Esophagus mucosa (tissue), 1 donor: ENCODE results near the gene MPPED1. TPM values are rescaled to one million over a fixed set of nuclear protein-coding genes. Genes with fewer than 3 reads are reported as not detected.

Experiments
- ATAC-seq: fragments of 200-7000 bp; cut with Tn5 transposase; one replicate; pipeline ENCODE4 v1.9.1; 2020
- total RNA-seq: library from RNA; stranded (reverse); gene quantifications from one replicate; pipeline ENCODE4 v1.2.4, GENCODE V29; 2023
- donor health status: DM: yes; HTN: yes; CAD: no.

Gene MPPED1
- total RNA-seq, 1 donor from 2014 or later = not detected

DNA sequence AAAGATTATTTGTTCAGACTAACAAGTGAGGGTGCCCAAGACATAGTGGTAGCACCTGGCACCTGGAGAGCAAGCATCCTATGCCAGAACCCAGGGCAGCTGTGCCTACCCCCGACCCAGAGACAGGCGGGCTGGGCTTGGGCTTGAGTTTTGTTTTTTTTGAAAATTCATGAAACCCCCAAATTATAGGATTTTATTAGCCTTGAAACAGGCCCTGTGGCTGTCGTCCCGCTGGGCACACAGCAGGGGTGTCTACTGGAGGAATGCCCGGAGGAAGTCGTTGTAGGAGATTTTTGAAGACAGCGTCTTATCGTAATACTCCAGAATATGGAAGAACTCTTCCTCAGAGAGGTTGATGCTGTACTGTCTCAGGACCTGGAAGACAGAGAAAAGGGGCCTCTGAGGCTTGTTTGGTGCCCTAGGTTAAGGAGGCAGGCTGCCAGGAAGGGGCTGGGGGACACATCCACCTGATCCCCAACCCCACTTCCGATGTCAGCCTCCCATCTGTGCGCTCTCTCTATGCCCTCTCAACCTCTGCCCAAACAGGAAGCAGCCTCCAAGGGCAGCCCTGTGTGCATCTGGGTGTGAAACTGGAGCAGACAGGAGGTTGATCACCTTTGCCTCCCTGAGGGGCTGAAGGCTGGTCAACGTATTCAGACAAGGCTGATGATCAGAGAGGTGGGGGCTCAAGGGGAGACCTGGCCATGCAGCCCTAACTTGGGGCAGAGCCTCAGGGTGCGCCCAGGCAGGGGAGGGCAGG, 117.0 kb downstream of the MPPED1 start:
- no peak for ATAC-seq

GRCh38 chr22:43529461-43529860, 117.6 kb downstream of the MPPED1 start:
- no peak for ATAC-seq

DNA sequence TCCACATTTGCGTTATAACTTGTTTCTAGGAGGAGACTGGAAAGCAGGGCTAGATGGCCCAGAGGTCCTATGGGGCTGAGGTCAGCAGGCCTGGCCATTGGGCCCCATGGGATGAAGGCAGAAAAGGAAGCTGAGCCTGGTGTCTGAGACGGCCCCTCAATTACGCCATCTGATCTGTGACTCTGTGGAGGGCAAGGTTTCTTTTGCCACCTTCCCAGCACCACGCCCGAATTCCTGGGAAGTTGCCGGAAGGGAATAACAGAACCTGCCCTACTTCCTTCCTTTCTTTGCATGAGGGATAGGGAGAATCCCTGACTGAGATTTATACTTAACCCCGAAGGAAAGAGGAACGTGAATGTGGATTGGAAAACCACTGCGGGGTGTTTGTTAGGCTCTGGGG, 118.1 kb downstream of the MPPED1 start:
- no peak for ATAC-seq

GRCh38 chr22:43530349-43531201, 118.8 kb downstream of the MPPED1 start:
- ATAC-seq = peak; percentile 88

DNA sequence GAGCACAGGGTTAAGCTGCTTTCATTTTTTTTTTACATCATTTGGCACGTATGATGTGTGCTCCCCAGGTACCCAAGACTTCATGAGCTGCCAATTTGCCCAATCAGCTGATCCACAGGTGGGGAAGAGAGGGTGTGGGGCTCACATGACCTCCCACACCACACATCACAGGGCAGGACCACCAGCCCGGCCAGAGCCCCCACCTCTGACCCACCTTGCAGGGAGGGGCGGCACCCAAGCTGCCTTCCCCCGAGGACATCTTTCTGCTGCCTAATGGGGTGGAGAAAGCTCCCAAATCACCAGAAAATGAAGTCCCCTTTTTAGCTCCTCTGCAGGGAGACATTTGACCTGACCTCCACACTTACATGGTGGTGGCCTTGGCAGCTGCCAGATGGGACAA, 119.8 kb downstream of the MPPED1 start:
- no peak for ATAC-seq

DNA sequence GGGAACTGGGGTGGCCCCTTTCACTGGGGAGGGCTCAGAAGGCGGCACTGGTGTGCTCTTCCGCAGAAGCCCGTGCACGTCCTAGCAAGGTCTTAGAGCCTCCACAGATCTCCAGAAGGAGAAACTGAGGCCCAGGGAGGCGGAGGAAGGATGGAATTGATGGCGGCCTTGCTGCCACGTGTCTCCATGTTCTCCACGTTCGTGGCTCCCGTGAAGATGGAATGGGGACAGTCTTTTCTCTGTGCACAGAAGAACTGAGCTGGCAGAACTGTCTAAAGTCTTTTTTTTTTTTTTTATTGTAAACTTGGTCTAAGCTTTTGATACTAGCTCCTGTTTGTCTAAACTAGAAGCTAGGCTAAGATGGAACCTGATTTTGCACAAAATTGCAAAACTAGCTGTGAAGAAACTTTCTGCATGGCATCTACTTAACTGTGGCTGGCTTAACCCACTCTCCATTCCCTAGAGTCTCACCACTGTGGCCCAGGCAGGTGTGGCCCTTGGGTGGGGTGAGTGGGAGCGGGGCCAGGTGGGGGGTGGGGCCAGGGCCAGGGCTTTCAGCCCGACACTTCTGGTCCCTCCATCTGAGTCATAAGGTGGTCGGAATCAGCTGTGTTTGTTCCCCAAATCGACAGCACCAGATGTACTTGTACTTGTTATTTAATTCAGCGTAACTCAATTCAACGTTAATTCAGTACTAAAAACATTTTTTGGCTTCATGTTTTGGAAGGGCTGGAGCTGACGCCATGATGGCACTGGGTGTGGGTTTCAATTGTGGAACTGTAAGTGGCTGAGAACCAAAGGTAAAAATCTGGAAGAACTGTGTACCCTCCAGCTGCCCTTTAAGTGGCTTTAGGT, 120.7 kb downstream of the MPPED1 start:
- ATAC-seq = no peak

DNA sequence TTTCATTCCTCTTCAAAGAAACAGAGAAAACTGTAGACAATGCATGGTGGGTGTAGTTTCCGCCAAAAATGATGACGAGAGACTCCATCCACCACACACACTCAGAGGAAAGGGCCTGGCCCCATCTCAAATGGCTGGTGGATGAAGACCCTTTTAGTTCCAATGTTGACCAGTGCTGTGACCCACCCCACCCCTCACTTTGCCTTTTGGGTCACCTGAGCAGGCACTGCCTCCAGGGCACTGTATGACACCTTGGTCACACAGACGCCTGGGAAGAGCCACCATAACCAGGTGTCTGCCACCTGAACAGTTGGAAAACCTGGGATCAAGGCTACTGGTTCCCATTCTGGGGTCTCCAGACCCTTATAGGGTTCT, 121.3 kb downstream of the MPPED1 start:
- ATAC-seq = no peak

- ATAC-seq = no peak
Observed at GRCh38 chr22:43533656-43534428, 122.0 kb downstream of the MPPED1 start.

GRCh38 chr22:43534916-43535315, 123.1 kb downstream of the MPPED1 start:
- ATAC-seq = peak; percentile 20

DNA sequence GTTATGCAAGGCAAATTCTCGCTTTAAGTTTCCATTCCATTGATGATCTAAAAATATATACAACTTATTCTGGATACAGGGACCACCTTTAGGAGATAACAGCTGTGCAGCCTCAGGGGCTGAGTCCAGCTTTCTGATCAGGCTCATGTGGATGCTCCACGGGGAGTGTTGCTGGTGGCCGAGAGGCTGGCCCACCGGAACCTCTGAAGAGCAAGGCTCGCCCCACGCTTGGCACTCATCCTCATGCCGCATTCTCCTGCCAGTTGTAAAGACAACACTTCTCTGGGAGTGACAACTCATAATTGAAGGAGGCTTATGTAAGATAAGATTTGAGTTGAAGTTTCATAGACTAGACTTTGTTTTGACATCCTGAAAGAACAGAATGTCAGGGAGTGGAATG, 123.5 kb downstream of the MPPED1 start:
- ATAC-seq = peak; percentile 1

DNA sequence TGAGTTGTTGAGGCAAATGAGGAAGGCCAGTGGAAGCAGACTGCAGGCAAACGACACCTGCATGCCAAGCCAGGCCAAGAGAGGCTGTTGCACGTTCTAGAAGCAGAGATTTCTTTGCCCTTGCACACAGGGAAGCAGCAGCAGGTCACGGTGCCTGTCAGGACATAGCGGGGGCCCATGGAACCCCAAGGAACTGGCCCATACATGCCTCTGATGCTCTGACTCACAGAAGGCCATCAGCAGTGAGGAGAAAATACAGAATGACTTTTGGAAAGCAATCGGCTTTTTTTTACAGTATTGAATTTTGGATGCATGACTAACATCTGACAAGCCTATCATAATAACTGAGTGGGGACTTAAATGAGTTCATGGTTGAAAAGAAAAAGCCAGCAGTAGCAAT, 123.9 kb downstream of the MPPED1 start:
- peak; percentile 70 for ATAC-seq

DNA sequence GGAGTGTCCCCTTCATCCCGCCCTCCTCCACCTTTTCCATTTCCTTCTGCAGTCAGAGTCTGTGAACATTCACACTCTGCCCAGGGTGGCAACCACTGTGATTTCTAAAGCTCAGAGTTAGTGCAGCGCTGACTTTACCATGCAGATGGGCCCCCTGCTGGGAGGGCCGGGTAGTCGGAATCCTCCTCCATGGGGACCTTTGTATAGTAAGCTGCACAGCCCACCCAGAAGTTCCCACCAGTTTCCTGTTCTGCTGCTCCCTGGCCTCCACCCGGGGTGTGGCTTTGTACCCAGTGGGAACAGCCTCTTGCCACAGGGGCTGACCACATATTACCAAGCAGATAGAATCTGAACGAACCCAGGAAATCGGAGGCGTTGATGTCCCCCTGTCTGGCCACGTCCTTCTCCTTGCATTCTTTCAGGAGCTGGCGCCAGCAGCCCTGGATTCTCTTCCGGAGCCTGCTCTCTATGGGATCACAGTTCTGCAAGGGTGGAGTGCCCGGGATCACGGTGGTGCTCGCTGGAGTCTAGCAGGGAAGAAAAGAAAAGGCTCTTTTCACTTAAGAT, 125.3 kb downstream of the MPPED1 start:
- ATAC-seq = no peak

GRCh38 chr22:43539572-43540528, 128.0 kb downstream of the MPPED1 start:
- ATAC-seq = no peak

DNA sequence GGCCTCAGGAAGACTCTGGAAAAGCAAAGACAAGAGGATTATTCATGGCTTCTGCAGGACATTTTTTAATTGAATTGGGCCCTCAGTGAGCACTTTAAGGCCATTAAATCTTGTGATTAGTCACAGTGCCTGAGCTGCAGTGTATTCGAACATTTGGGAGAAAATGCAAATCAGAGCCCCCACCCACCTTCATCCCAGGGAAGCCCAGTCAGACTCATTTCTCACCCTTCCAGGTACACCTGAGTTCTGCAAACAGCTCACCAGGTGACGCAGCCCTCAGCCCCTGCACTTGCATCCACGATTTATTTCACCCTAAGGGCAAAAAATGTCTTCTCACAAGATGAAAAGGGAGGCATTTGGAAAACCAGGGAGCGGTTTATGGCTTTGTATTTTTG, 128.7 kb downstream of the MPPED1 start:
- no peak for ATAC-seq

- no peak for ATAC-seq
Observed at GRCh38 chr22:43541022-43541421, 129.2 kb downstream of the MPPED1 start.

GRCh38 chr22:43541462-43542407, 129.9 kb downstream of the MPPED1 start:
- ATAC-seq = no peak

GRCh38 chr22:43542681-43543521, 131.1 kb downstream of the MPPED1 start:
- ATAC-seq = no peak

DNA sequence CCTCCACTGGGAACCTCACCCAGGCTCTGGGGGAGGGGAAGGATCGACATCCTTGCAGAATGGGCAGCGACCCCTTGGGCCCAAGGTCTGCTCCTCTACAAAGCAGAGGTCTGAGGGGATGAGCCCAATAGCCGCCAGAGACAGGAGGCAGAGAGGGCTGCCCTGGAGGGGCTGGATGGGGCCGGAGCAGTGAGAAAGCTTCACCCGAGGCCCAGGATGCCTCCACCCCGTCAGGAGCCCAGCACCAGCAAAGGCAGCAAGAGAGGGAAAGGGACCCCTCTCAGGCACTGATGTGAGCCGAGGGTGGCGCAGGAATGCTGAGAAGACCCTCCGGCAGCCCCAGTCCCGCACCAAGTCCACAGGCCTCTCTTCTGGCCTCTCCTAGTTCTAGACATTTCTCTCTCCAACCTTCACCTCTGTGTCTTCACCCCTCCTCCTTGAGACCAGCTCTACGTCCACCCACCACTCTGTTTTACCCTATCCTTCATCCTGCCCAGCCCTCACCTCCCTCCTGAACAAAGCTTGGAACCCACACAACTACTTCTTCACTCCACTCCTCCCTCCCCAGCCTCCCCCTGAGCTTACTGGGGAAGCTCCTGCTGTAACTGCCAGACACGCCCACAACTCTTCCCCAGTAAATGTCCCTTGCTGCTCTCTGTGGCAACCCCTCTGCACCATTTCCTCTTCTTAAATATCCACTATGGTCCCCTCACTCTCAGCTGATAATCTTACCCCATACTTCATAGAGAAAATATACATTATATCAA, 131.9 kb downstream of the MPPED1 start:
- peak; percentile 19 for ATAC-seq
